K562 (cell line): Measurements from ENCODE around the gene CCDC92. TPM values are rescaled to one million over a fixed set of nuclear protein-coding genes. Genes with fewer than 3 reads are reported as not detected.

ENCODE experiments used
- ATAC-seq: fragments of 200-7000 bp; cut with Tn5 transposase; 3 replicates; pipeline ENCODE4 v1.9.1; 2020; ENCODE audit warnings: moderate library complexity
- BruUV-seq: library from RNA; stranded (reverse); fragments of 400-500 nt; replicated peaks from 2 replicates; lab custom pipeline; 2021; lab: Mats Ljungman, UMichigan
- CTCF ChIA-PET: fragments of 300-600 bp; formaldehyde crosslinking; extraction: SDS; loops from one replicate; lab custom pipeline; 2021; ENCODE audit warnings: low intra/inter-chr PET ratio; lab: Yijun Ruan, JAX
- POLR2A ChIA-PET: fragments of 300-600, 350-650 bp; sonication (Branson Sonifier 250); formaldehyde crosslinking; extraction: SDS; loops from one replicate; lab custom pipeline; 2021; ENCODE audit warnings: antibody characterized with exemption, inconsistent platforms; lab: Yijun Ruan, JAX
- DNase-seq, 4 experiments: peaks; one replicate each; pipeline versions ENCODE4 v3.0.0 to v3.0.0-alpha.2; 2011 to 2018; ENCODE audit warnings: low spot score in 3 of 4, mixed read lengths in 3 of 4; ENCODE audit errors: extremely low read depth in 1 of 4
- FAIRE-seq: peaks from 2 replicates; lab custom pipeline; 2011; peaks lifted over from hg19 to GRCh38; lab: Jason Lieb, UNC
- H2AFZ ChIP-seq: 2 replicates; pipeline ENCODE4 v1.6.0; 2011; ENCODE audit warnings: low read depth, low read length, control low read depth, inconsistent platforms
- H3K27ac ChIP-seq: fragments of 200-600 bp; 3 replicates; pipeline ENCODE4 v1.8.0; 2011; ENCODE audit warnings: low read depth, mild to moderate bottlenecking, control low read depth, inconsistent platforms, low read length, moderate library complexity, mixed read lengths; ENCODE audit errors: extremely low read depth
- H3K27me3 ChIP-seq, 2 experiments: fragments of 300-600 bp in 1 of 2; 2 replicates in 1 of 2; 3 replicates in 1 of 2; pipeline versions ENCODE4 v1.6.0 to v1.8.0; 2011; ENCODE audit warnings: inconsistent platforms in 2 of 2, low read length in 2 of 2, mild to moderate bottlenecking in 1 of 2, mixed read lengths in 1 of 2, moderate library complexity in 1 of 2; ENCODE audit not compliant: control insufficient read depth in 2 of 2, insufficient read depth in 2 of 2
- H3K36me3 ChIP-seq: fragments of 300-600 bp; 3 replicates; pipeline ENCODE4 v1.8.0; 2011; ENCODE audit warnings: mild to moderate bottlenecking, low read length, inconsistent platforms; ENCODE audit not compliant: control insufficient read depth, insufficient read depth
- H3K4me1 ChIP-seq, 2 experiments: fragments of 200-600 bp in 1 of 2; replicated peaks in 1 of 2; 2 replicates in 1 of 2; 3 replicates in 1 of 2; pipeline versions ENCODE4 v1.5.1 to v1.8.0; 2011; ENCODE audit warnings: inconsistent platforms in 2 of 2, low read length in 2 of 2, mild to moderate bottlenecking in 1 of 2, mixed read lengths in 1 of 2, moderate library complexity in 1 of 2; ENCODE audit not compliant: control insufficient read depth in 2 of 2, insufficient read depth in 2 of 2
- H3K4me2 ChIP-seq: 2 replicates; pipeline ENCODE4 v1.6.1; 2011; ENCODE audit warnings: low read length, control low read depth, inconsistent platforms, mixed read lengths; ENCODE audit not compliant: insufficient read depth
- H3K4me3 ChIP-seq: fragments of 200-600 bp; sonication (generic), shearing (Covaris generic); 2 replicates; pipeline ENCODE4 v1.5.1; 2016; ENCODE audit warnings: control low read depth, inconsistent platforms
- H3K79me2 ChIP-seq: fragments of 200-600 bp; 3 replicates; pipeline ENCODE4 v1.8.0; 2011; ENCODE audit warnings: low read length, inconsistent platforms; ENCODE audit not compliant: control insufficient read depth, insufficient read depth
- H3K9ac ChIP-seq, 2 experiments: 2 replicates each; pipeline versions ENCODE4 v1.6.0 to v1.6.1; 2011; ENCODE audit warnings: low read depth in 2 of 2, low read length in 2 of 2, control low read depth in 1 of 2, inconsistent platforms in 1 of 2, mild to moderate bottlenecking in 1 of 2, mixed read lengths in 1 of 2; ENCODE audit not compliant: insufficient read depth in 1 of 2
- H3K9me1 ChIP-seq: one replicate; pipeline ENCODE4 v1.6.0; 2011; ENCODE audit warnings: inconsistent platforms, mild to moderate bottlenecking, low read length, moderate library complexity; ENCODE audit not compliant: control insufficient read depth, insufficient read depth
- H3K9me3 ChIP-seq: replicated peaks from 2 replicates; pipeline ENCODE4 v1.5.1; 2011; ENCODE audit warnings: low read depth, low read length, inconsistent platforms; ENCODE audit not compliant: control insufficient read depth, insufficient read depth
- H4K20me1 ChIP-seq: replicated peaks from 2 replicates; pipeline ENCODE4 v1.6.1; 2011; ENCODE audit warnings: low read length, inconsistent platforms, mixed read lengths; ENCODE audit not compliant: control insufficient read depth, insufficient read depth
- NFIC ChIP-seq: fragments of 450-650 bp; IDR thresholded peaks from 2 replicates; pipeline ENCODE4 v1.6.1; 2017; ENCODE audit warnings: mild to moderate bottlenecking, inconsistent platforms
- NR2C1 ChIP-seq, 2 experiments: fragments of 450-650 bp; IDR thresholded peaks; 2 replicates each; pipeline ENCODE4 v1.6.1; 2017; ENCODE audit warnings: mild to moderate bottlenecking in 2 of 2, antibody characterized with exemption in 1 of 2, inconsistent platforms in 1 of 2, missing compliant biosample characterization in 1 of 2, missing genetic modification characterization in 1 of 2
- ZNF133 ChIP-seq: fragments of 250-450 bp; sonication (Bioruptor Pico); IDR thresholded peaks from 2 replicates; pipeline ENCODE4 v1.4.0; 2020; ENCODE audit warnings: mild to moderate bottlenecking
- WGBS: fragments of 100-300 bp; shearing (Covaris generic); methylation state at CpG from one replicate; pipeline ENCODE4 v1.1.6; 2016; ENCODE audit warnings: low coverage, mixed read lengths; ENCODE audit not compliant: insufficient coverage; ENCODE audit errors: missing lambda C conversion rate; 5-methylcytosine and 5-hydroxymethylcytosine counted together
- in situ Hi-C: fragments of 300-500 bp; cut with MboI; formaldehyde crosslinking; loops from 4 replicates; pipeline ENCODE4 v1.15.0; 2018; ENCODE audit warnings: inconsistent platforms, mixed read lengths
- intact Hi-C: fragments of 100-400 bp; cut with micrococcal nuclease; formaldehyde crosslinking; loops from 2 replicates; pipeline ENCODE4 v1.14.2; 2022
- polyA plus RNA-seq, 8 experiments: library from polyadenylated mRNA; depleted of rRNA in 4 of 8; stranded (reverse) in 5 of 8; unstranded in 3 of 8; fragments of >200 nt; fragmentation: Nextera tagmentation in 2 of 8; fragmentation: Illumina TruSeq in 1 of 8; extraction: Ambion mirVana in 2 of 8; extraction: Trizol in 1 of 8; gene quantifications; 2 replicates each; pipeline versions ENCODE4 v1.2.1 to v1.2.3, GENCODE V29; 2011 to 2014; ENCODE audit warnings: inconsistent platforms in 1 of 8, missing spikeins in 1 of 8
- total RNA-seq, 7 experiments: library from RNA; depleted of rRNA in 6 of 7; stranded (reverse); fragments of >200 nt in 6 of 7; fragmentation: Illumina TruSeq in 2 of 7; extraction: Trizol in 2 of 7; gene quantifications; 2 replicates each; pipeline versions ENCODE4 v1.2.1 to v1.2.3, GENCODE V29; 2011 to 2021; ENCODE audit warnings: low replicate concordance in 1 of 7
- TF ChIP-seq, protein P1 (sequence below): fragments of 250-450 bp; sonication (Bioruptor Pico); IDR thresholded peaks from 2 replicates; pipeline ENCODE4 v1.8.0; 2022; ENCODE audit warnings: inconsistent platforms, mild to moderate bottlenecking, moderate library complexity, borderline replicate concordance

CCDC92 gene
- total and polyA plus RNA-seq, 9 of the 15 experiments (the other 6 are each of a cell fraction or from before 2014, with no cell fraction given), result 0.27 to 5.9 (median 2.1) TPM

DNA sequence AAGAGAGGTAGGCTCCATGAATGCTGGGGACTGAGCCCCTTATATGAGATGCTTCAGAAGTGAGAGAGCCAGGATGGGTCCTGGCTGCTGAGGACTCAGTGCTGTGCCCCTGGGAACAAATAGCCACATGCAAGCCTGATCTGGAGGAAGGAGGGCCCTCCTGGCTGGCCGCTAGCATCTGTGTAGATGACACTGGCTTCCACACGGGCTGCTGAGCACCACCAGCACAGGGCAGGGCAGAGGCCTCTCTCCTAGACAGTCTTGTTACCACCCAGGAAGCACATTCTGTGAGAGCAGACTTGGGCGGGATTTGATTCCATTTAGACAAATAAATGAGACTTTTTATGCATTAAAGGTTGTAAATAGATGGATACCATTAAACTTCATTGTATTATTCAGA lies 48.4 kb upstream of the CCDC92 start:
- H3K4me3 ChIP-seq, result no peak overlapping the region
- no peak for FAIRE-seq
- H3K9me1 ChIP-seq, result no peaks in the 10 kb centered on the region
- H3K9me3 ChIP-seq, result no peaks in the 10 kb centered on the region
- no peak overlapping the region for H2AFZ ChIP-seq
- H3K79me2 ChIP-seq, result no peaks in the 10 kb centered on the region
- peaks cover 0 to 6% of the 10 kb centered on the region in 2 experiments; a peak in 1 of 5 replicates for H3K4me1 ChIP-seq
- no TSS peak for BruUV-seq
- no peak for TF ChIP-seq ZNF133 (CRISPR knock-in tag)
- DNase-seq, result no peak
- H3K27me3 ChIP-seq, result 0 out of 5 replicates have a peak, but pooled peaks cover 0 to 4% of the 10 kb centered on the region in 2 experiments
- CTCF ChIA-PET, result no interaction called here
- no peaks in the 10 kb centered on the region for H4K20me1 ChIP-seq
- ATAC-seq, result peak; percentile 53; the same call in 2 of the 3 replicates
- WGBS, result 17% methylated on average over 3 of the region's 3 CpGs
- no peak overlapping the region for H3K27ac ChIP-seq
- H3K4me2 ChIP-seq, result no peak overlapping the region
- POLR2A ChIA-PET, result interaction anchor here (0.8 kb wide), 1 partner anchor 112 kb away, joined by 5 read pairs; no protein-coding TSS in a partner anchor
- intact Hi-C loops, result no loop called here
- H3K9ac ChIP-seq, result no peak overlapping the region
- H3K36me3 ChIP-seq, result no peaks in the 10 kb centered on the region
- in situ Hi-C loops, result no loop called here

DNA sequence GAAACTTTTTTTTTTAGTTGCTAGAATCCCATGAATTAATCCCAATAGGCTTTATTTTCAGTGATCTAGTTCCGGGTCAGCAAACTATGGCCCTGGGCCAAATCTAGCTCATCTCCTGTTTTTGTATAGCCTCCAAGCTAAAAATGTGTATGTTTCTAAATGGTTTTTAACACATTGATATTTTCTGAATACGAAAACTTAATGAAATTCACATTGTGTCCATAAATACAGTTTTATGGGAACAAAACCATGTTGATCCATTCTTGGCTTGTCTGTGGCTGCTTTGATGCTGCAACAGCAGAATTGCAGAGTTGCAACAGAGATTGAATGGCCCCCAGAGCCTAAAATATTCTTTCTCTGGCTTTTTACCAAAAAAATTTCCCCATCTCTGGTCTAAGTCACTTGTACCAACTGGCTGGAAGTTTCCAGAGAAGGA lies 47.9 kb upstream of the CCDC92 start:
- no peaks in the 10 kb centered on the region for H3K36me3 ChIP-seq
- H3K9ac ChIP-seq, result no peak overlapping the region
- ChIA-PET POLR2A (interaction anchor here (0.6 to 0.8 kb wide), 2 partner anchors 112 to 1741 kb away, joined by 3 to 5 read pairs; no protein-coding TSS in a partner anchor), CTCF (no interaction called here)
- ATAC-seq, result no peak
- H3K79me2 ChIP-seq, result no peaks in the 10 kb centered on the region
- FAIRE-seq, result no peak
- no TSS peak for BruUV-seq
- no peaks in the 10 kb centered on the region for H3K9me3 ChIP-seq
- WGBS, result 43% methylated on average over 2 of the region's 2 CpGs
- DNase-seq, result no peak
- no peaks in the 10 kb centered on the region for H4K20me1 ChIP-seq
- H3K9me1 ChIP-seq, result no peaks in the 10 kb centered on the region
- intact Hi-C loops (no loop called here), in situ Hi-C loops (no loop called here)
- TF ChIP-seq NR2C1 (IDR thresholded peaks at IDR 0.05), result peak; percentile 62; the same call in 1 of the 2 replicates
- TF ChIP-seq NR2C1 (tag; IDR thresholded peaks at IDR 0.05), result no peak
- TF ChIP-seq, protein P1, sequence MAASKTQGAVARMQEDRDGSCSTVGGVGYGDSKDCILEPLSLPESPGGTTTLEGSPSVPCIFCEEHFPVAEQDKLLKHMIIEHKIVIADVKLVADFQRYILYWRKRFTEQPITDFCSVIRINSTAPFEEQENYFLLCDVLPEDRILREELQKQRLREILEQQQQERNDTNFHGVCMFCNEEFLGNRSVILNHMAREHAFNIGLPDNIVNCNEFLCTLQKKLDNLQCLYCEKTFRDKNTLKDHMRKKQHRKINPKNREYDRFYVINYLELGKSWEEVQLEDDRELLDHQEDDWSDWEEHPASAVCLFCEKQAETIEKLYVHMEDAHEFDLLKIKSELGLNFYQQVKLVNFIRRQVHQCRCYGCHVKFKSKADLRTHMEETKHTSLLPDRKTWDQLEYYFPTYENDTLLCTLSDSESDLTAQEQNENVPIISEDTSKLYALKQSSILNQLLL, result no peak
- peak; percentile 46; the same call in 1 of the 2 replicates for TF ChIP-seq NFIC
- peaks cover 4 to 6% of the 10 kb centered on the region in 2 experiments; a peak in 3 of 5 replicates for H3K4me1 ChIP-seq
- no peaks in the 10 kb centered on the region for H3K27me3 ChIP-seq
- no peak overlapping the region for H3K4me2 ChIP-seq
- H3K27ac ChIP-seq, result no peak overlapping the region
- H2AFZ ChIP-seq, result no peak overlapping the region
- no peak overlapping the region for H3K4me3 ChIP-seq
